Retinal pigment epithelial cell (primary cell): ENCODE data around the gene LPCAT2.

Experiments
- DNase-seq: peaks from one replicate; pipeline ENCODE4 v3.0.0-alpha.2; 2010; ENCODE audit warnings: low read depth
- H3K4me3 ChIP-seq: 2 replicates; pipeline ENCODE4 v1.5.1; 2011; ENCODE audit warnings: mild to moderate bottlenecking, low read length, control low read depth, moderate library complexity
- CTCF ChIP-seq: conservative IDR thresholded peaks from 2 replicates; pipeline ENCODE4 v1.5.1; 2011; ENCODE audit warnings: low read depth, low read length, control low read depth, inconsistent platforms

Gene LPCAT2

GRCh38 chr16:55508941-55509931, at the start of gene LPCAT2:
LPCAT2 (plus strand) TSS chr16:55509072; CDS start chr16:55509182, 110 bp downstream.
- peak; percentile 0 for TF ChIP-seq CTCF
- peak within 1 kb of the TSS; percentile 74 for H3K4me3 ChIP-seq
- peak; percentile 56 for DNase-seq

GRCh38 chr16:55462241-55462640, 46.6 kb upstream of the LPCAT2 start:
- no peak overlapping the region for H3K4me3 ChIP-seq
- DNase-seq = no peak
- TF ChIP-seq CTCF = no peak

GRCh38 chr16:55464375-55464774, 44.5 kb upstream of the LPCAT2 start:
- no peak overlapping the region for H3K4me3 ChIP-seq
- no peak for TF ChIP-seq CTCF
- no peak for DNase-seq

- TF ChIP-seq CTCF = peak; percentile 99
- H3K4me3 ChIP-seq = no peak overlapping the region
- peak; percentile 32 for DNase-seq
Measured at GRCh38 chr16:55465077-55465896, 43.6 kb upstream of the LPCAT2 start.

GRCh38 chr16:55466209-55466608, 42.7 kb upstream of the LPCAT2 start:
- no peak for DNase-seq
- H3K4me3 ChIP-seq = no peak overlapping the region
- no peak for TF ChIP-seq CTCF

GRCh38 chr16:55467898-55468297, 41.0 kb upstream of the LPCAT2 start:
- no peak overlapping the region for H3K4me3 ChIP-seq
- DNase-seq = no peak
- TF ChIP-seq CTCF = no peak
